GM18951 (cell line): ENCODE data around the gene CMAS.
"Not testable (repeated sequence)": the region's sequence is repeated elsewhere in the genome, so short reads cannot be mapped to it uniquely, and the experiment has no call there.

Experiments
- POLR2A ChIP-seq: IDR thresholded peaks from 4 replicates; pipeline ENCODE4 v1.6.1; 2011; ENCODE audit warnings: mild to moderate bottlenecking; ENCODE audit not compliant: insufficient read length, insufficient read depth; ENCODE audit errors: extremely low read depth
- in situ Hi-C: fragments of 300-500 bp; cut with MboI; formaldehyde crosslinking; loops from one replicate; pipeline ENCODE4 v1.12.0; 2022; ENCODE audit warnings: low sequenced_read_pairs, mixed read lengths, inconsistent platforms; ENCODE audit not compliant: unreplicated experiment

The CMAS gene

GRCh38 chr12:22032732-22033131 is 13.3 kb upstream of the CMAS start:
- TF ChIP-seq POLR2A = no peak
- in situ Hi-C loops = no loop called here

- no peak for TF ChIP-seq POLR2A
- in situ Hi-C loops = no loop called here
These were observed 11.1 kb upstream of the CMAS start for GRCh38 chr12:22034709-22035506.

GRCh38 chr12:22037947-22038346 is 8.1 kb upstream of the CMAS start:
- in situ Hi-C loops = no loop called here
- TF ChIP-seq POLR2A = no peak

- in situ Hi-C loops = no loop called here
- no peak for TF ChIP-seq POLR2A
These were observed 7.3 kb upstream of the CMAS start for GRCh38 chr12:22038734-22039133.

GRCh38 chr12:22039361-22039760 is 6.7 kb upstream of the CMAS start:
- in situ Hi-C loops = no loop called here
- no peak for TF ChIP-seq POLR2A

GRCh38 chr12:22042976-22043669 is 2.9 kb upstream of the CMAS start:
- in situ Hi-C loops = no loop called here
- no peak for TF ChIP-seq POLR2A

GRCh38 chr12:22043943-22044342 is 2.1 kb upstream of the CMAS start:
- TF ChIP-seq POLR2A = no peak
- in situ Hi-C loops = no loop called here

GRCh38 chr12:22044391-22044790 is 1.6 kb upstream of the CMAS start:
- in situ Hi-C loops = no loop called here
- no peak for TF ChIP-seq POLR2A

- TF ChIP-seq POLR2A = no peak
- in situ Hi-C loops = no loop called here
These were observed 961 bp downstream of the CMAS start for GRCh38 chr12:22046968-22047390.

GRCh38 chr12:22047494-22047893 is 1.5 kb downstream of the CMAS start:
- no peak for TF ChIP-seq POLR2A
- in situ Hi-C loops = no loop called here

GRCh38 chr12:22048351-22049041 is 2.5 kb downstream of the CMAS start:
- in situ Hi-C loops = no loop called here
- TF ChIP-seq POLR2A = no peak

- TF ChIP-seq POLR2A = no peak
- in situ Hi-C loops = no loop called here
These were observed 4.1 kb downstream of the CMAS start for GRCh38 chr12:22050078-22050477.

- in situ Hi-C loops = no loop called here
- no peak for TF ChIP-seq POLR2A
These were observed 5.2 kb downstream of the CMAS start for GRCh38 chr12:22051114-22051698.

- in situ Hi-C loops = not testable (repeated sequence)
These were observed 7.0 kb downstream of the CMAS start for GRCh38 chr12:22052994-22053393.

- TF ChIP-seq POLR2A = no peak
- in situ Hi-C loops = no loop called here
These were observed 8.1 kb downstream of the CMAS start for GRCh38 chr12:22054155-22054554.
